ENCODE results near the gene NFASC.

NFASC gene

GRCh38 chr1:204870160-204870912 lies at the start of gene NFASC:
TSS of gene NFASC (plus strand) at chr1:204870862. CDS start at chr1:204944316, 73,454 bp downstream.
- in situ Hi-C loops (cut with HindIII; ENCODE audit: low sequenced_read_pairs) = no loop called here

GRCh38 chr1:204821476-204821875 lies 49.2 kb upstream of the NFASC start:
- in situ Hi-C loops (cut with HindIII; ENCODE audit: low sequenced_read_pairs) = loop anchor here (5.0 kb wide), 1 partner anchor 36 kb away; no protein-coding TSS in a partner anchor

DNA sequence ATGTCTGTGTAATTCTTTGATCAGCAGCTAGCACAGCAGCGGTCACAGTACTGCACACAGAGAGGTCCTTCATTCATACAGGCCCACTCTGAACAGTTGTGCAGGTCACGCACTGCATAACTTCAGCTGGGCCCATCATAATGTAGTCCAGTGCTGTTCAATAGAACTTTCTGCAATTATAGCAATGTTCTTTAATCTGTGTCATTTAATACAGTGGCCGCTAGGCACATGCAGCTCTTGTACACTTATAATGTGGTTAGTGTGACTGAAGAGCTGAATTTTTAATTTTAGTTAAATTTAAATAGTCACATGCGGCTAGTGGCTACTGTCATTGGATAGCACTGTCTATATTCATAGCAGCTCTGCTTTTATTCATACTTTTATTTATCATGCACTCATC lies 48.7 kb upstream of the NFASC start:
- in situ Hi-C loops (cut with HindIII; ENCODE audit: low sequenced_read_pairs) = loop anchor here (5.0 kb wide), 1 partner anchor 35 kb away; no protein-coding TSS in a partner anchor

- in situ Hi-C loops (cut with HindIII; ENCODE audit: low sequenced_read_pairs) = loop anchor here (5.0 kb wide), 1 partner anchor 85 kb away; no protein-coding TSS in a partner anchor
Measured at GRCh38 chr1:204826970-204827369, 43.7 kb upstream of the NFASC start.

DNA sequence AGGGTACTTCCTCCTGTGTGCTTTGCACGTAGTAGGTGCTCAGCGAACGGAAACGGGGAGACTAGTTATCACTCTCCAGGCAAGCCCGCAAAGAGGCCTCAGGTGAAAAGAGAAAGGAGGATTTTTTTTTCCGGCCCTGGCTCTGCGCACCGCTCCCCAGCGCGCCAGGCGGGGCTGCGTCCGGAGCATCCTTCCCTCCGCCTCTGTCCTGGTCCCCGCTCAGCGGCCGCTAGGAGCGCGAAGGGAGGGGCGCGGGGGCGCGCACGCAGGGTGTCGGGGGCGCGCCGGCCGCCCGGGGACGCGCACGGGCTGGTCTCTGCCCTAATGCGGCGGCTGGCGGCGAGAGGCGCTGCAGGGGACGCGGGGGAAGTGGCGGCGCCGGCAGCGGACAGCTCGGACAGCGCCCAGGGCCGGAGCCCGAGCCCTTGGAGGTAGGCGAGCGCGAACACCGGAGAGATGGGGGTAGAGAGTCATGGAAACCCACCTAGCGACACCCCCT lies 42.3 kb upstream of the NFASC start:
- in situ Hi-C loops (cut with HindIII; ENCODE audit: low sequenced_read_pairs) = loop anchor here (5.0 kb wide), 1 partner anchor 84 kb away; no protein-coding TSS in a partner anchor

- in situ Hi-C loops (cut with HindIII; ENCODE audit: low sequenced_read_pairs) = loop anchor here (5.0 kb wide), 1 partner anchor 83 kb away; no protein-coding TSS in a partner anchor
Measured at GRCh38 chr1:204829133-204829825, 41.4 kb upstream of the NFASC start.

- in situ Hi-C loops (cut with HindIII; ENCODE audit: low sequenced_read_pairs) = no loop called here
Measured at GRCh38 chr1:204830747-204831146, 39.9 kb upstream of the NFASC start.

DNA sequence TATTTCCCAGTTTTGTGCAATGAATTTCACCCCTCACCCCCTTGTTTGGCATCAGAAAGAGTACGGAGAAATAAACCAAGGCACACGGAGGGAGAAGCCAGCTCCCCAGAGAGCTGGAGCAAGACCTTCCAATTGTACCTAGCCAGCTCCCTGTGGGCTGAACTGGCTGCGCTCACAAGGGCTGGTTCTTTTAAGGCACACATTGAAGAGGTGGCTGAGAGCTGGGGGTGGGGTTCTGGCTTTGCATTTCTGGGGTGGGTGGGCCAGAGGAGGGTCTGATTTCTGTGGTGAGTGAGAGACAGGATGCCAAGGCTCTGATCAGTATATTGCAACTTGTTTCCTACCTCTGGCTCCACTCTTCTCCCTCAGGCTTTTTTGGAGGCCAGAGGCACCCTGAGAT lies 39.5 kb upstream of the NFASC start:
- in situ Hi-C loops (cut with HindIII; ENCODE audit: low sequenced_read_pairs) = no loop called here

GRCh38 chr1:204834336-204834735 lies 36.3 kb upstream of the NFASC start:
- in situ Hi-C loops (cut with HindIII; ENCODE audit: low sequenced_read_pairs) = no loop called here

DNA sequence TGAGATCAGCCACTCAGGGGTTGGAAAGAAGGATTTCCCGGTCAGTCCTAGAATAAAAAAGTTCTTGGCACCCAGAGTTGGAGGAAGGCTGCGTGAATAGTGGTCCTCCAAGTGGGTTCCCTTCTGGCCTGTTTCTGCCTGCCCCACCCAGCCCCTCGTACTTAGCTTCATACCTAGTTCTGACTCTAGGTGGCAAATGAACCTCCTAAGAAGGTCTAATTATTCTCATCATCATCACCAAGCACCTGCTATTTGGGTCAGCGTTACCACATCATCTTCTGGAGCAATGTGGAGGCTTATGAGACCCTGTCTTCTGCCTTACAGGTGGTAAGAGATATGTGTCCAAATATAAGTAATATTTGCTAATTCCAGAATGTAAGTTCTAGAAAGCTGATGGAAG lies 35.9 kb upstream of the NFASC start:
- in situ Hi-C loops (cut with HindIII; ENCODE audit: low sequenced_read_pairs) = no loop called here

DNA sequence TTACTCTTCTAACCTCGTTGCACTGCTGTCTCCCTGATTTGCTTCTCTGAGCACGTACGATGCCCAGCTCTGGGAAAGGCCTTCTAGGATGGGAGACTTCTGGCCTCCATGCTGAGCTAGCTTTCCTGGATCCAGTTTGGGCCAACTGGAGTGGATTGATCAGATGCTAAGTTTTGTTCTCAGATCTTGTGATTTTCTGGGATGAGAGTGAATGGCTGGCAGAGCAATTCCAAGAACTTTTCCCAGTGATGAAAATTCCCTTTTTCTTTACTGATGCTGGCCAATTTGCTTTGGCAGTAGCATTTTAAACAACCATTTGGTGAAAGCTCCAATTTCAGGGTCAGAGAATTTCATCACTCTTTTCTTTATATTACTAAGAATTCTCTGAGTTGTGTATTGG lies 34.9 kb upstream of the NFASC start:
- in situ Hi-C loops (cut with HindIII; ENCODE audit: low sequenced_read_pairs) = no loop called here

- in situ Hi-C loops (cut with HindIII; ENCODE audit: low sequenced_read_pairs) = no loop called here
Measured at GRCh38 chr1:204836856-204837255, 33.8 kb upstream of the NFASC start.

- in situ Hi-C loops (cut with HindIII; ENCODE audit: low sequenced_read_pairs) = no loop called here
Measured at GRCh38 chr1:204837440-204838084, 33.1 kb upstream of the NFASC start.

GRCh38 chr1:204841316-204841715 lies 29.3 kb upstream of the NFASC start:
- in situ Hi-C loops (cut with HindIII; ENCODE audit: low sequenced_read_pairs) = no loop called here

DNA sequence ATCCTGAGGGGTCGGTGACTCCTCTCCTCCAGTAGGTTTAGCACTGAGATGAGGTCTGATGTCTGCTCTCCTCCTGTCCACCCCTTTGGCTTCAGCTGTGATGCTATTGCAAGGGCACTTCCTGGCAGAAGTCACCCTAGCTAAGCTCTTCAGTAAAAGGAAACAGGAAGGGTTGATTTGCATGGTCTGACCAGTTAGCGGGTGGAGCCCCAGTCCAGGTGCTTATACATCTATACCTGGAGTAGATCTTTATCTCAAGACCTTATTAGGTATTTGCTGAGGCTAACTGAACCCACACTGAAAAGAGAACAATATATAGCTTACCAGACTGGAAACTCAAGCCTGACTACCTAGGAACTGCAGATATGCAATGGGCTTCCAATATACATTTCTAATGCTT lies 28.9 kb upstream of the NFASC start:
- in situ Hi-C loops (cut with HindIII; ENCODE audit: low sequenced_read_pairs) = no loop called here

DNA sequence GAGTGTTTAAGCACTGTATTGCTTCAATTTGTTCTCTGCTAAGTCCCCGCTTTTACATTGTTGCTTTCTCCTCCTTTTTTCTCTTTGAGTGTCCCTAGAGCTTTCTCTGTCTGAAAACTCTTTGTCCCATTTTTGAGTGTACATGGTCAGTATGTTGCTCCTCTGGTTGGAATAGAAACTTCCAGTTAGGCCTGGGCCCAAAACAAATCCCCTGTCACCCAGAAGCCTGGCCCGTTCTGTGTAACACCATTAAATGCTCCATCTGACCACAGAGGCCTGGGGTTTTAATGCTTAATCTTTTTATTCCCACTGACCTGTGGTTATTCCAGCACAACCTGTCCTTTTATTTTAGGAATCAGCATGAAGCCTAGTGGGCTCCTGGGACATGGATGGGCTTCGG lies 28.3 kb upstream of the NFASC start:
- in situ Hi-C loops (cut with HindIII; ENCODE audit: low sequenced_read_pairs) = no loop called here

- in situ Hi-C loops (cut with HindIII; ENCODE audit: low sequenced_read_pairs) = no loop called here
Measured at GRCh38 chr1:204842892-204843291, 27.8 kb upstream of the NFASC start.

- in situ Hi-C loops (cut with HindIII; ENCODE audit: low sequenced_read_pairs) = no loop called here
Measured at GRCh38 chr1:204846546-204846945, 24.1 kb upstream of the NFASC start.

- in situ Hi-C loops (cut with HindIII; ENCODE audit: low sequenced_read_pairs) = no loop called here
Measured at GRCh38 chr1:204848579-204848978, 22.1 kb upstream of the NFASC start.

- in situ Hi-C loops (cut with HindIII; ENCODE audit: low sequenced_read_pairs) = no loop called here
Measured at GRCh38 chr1:204852854-204853253, 17.8 kb upstream of the NFASC start.

GRCh38 chr1:204853436-204853835 lies 17.2 kb upstream of the NFASC start:
- in situ Hi-C loops (cut with HindIII; ENCODE audit: low sequenced_read_pairs) = no loop called here
